ENCODE measurements around the gene BCL2L2.

The BCL2L2 gene

DNA sequence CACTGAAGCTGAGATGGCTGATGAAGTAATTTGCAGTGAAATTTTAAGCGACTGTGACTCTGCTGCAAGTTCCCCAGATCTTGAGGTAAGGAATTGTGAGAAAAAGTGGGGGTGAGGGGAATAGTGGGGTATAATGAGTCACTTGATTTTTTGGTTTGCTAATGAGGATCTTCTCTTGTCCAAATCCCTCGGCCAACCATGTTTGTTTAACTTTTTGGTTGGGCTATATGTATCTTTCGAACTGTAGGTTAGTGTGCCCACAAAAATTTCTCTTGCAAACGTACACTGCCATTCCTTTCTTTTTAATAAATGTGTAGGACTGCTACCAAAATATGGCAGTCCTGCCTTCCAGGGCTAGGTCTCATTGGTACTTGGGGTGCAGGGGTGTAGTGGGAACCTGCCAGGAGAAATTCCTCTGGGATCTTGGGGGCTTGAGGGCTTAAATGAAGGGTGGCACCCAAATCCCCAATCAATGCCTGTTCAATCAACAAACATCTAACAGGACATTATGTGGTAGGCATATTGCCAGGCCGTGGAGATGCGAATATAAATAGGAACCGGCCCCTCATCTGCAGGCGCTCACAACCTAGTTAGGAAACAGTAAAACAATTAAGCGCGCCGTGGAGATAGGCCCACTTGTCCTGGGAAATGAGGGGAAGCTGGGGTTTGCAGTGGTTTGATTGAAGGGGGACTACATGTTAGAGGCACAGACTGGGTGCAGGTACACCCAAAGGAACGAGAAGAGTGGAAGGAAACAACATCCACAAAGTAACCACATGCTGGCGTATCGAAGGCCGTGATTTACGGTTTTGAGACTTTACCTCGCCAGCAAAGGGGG lies 13.3 kb downstream of the BCL2L2 start:
- TF ChIP-seq, protein P1, sequence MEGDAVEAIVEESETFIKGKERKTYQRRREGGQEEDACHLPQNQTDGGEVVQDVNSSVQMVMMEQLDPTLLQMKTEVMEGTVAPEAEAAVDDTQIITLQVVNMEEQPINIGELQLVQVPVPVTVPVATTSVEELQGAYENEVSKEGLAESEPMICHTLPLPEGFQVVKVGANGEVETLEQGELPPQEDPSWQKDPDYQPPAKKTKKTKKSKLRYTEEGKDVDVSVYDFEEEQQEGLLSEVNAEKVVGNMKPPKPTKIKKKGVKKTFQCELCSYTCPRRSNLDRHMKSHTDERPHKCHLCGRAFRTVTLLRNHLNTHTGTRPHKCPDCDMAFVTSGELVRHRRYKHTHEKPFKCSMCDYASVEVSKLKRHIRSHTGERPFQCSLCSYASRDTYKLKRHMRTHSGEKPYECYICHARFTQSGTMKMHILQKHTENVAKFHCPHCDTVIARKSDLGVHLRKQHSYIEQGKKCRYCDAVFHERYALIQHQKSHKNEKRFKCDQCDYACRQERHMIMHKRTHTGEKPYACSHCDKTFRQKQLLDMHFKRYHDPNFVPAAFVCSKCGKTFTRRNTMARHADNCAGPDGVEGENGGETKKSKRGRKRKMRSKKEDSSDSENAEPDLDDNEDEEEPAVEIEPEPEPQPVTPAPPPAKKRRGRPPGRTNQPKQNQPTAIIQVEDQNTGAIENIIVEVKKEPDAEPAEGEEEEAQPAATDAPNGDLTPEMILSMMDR (IDR thresholded peaks at IDR 0.05; ENCODE audit: low read depth, low read length): no peak
- TF ChIP-seq, protein P2, sequence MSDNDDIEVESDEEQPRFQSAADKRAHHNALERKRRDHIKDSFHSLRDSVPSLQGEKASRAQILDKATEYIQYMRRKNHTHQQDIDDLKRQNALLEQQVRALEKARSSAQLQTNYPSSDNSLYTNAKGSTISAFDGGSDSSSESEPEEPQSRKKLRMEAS (IDR thresholded peaks at IDR 0.05; ENCODE audit: low read depth, low read length): no peak
- TF ChIP-seq POLR2A (IDR thresholded peaks at IDR 0.05; ENCODE audit: extremely low read depth, insufficient read length): no peak
- no peak for TF ChIP-seq MYC (IDR thresholded peaks at IDR 0.05; ENCODE audit: low read depth, low read length)
- peak overlapping the region; percentile 71 for H3K4me3 ChIP-seq (ENCODE audit: low read depth, low read length)
- no peak for DNase-seq (ENCODE audit: low read depth)

DNA sequence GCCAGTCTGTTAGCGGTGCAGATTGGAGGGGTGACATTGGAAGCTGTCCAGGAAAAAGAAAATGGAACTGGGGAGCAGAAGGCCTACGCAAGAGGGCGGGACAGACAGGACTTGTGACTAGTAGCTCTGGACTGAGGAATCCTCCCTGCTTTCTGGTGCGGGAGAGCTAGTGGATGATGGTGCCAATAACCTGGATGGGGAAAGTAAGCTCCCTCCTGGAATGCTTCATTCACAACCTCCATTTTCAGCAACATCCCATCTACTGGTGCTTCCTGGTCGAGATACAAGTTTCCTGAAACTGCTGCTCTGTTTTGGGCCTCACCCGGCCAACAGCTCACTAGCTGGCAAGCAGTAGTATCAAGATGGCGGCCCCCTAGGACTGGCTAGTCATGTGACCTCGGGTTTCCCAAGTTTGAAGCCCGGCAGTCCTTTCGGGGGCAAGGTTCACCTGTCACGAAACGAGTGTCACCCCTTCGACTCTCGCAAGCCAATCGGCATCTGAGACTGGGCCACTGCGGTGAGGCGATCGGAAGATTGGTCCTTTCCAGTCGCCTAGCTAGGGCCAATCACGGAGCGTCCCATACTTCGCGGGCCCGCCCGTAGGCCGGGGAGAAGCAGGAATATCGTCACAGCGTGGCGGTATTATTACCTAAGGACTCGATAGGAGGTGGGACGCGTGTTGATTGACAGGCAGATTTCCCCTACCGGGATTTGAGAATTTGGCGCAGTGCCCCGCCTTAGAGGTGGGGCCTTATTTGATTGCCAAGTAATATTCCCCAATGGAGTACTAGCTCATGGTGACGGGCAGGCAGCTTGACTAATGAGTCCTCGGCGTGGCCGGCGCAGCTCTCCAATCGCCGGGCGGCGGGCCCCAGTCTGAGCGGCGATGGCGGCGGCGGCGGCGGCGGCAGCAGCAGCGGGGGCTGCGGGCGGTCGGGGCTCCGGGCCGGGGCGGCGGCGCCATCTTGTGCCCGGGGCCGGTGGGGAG lies 14.2 kb downstream of the BCL2L2 start, which contains the start of gene PABPN1:
TSS of gene PABPN1 (plus strand) at position 874 of the 988 bp plus-strand sequence. CDS start at position 887, 13 bp downstream.
- DNase-seq (ENCODE audit: low read depth): peak; percentile 99
- H3K4me3 ChIP-seq (ENCODE audit: low read depth, low read length): peak within 1 kb of the TSS; percentile 99
- TF ChIP-seq, protein P1 (IDR thresholded peaks at IDR 0.05; ENCODE audit: low read depth, low read length): no peak
- TF ChIP-seq, protein P2 (IDR thresholded peaks at IDR 0.05; ENCODE audit: low read depth, low read length): peak; percentile 77
- TF ChIP-seq MYC (IDR thresholded peaks at IDR 0.05; ENCODE audit: low read depth, low read length) (peak; percentile 21; the same call in 1 of the 2 replicates), POLR2A (IDR thresholded peaks at IDR 0.05; ENCODE audit: extremely low read depth, insufficient read length) (peak; percentile 59)

DNA sequence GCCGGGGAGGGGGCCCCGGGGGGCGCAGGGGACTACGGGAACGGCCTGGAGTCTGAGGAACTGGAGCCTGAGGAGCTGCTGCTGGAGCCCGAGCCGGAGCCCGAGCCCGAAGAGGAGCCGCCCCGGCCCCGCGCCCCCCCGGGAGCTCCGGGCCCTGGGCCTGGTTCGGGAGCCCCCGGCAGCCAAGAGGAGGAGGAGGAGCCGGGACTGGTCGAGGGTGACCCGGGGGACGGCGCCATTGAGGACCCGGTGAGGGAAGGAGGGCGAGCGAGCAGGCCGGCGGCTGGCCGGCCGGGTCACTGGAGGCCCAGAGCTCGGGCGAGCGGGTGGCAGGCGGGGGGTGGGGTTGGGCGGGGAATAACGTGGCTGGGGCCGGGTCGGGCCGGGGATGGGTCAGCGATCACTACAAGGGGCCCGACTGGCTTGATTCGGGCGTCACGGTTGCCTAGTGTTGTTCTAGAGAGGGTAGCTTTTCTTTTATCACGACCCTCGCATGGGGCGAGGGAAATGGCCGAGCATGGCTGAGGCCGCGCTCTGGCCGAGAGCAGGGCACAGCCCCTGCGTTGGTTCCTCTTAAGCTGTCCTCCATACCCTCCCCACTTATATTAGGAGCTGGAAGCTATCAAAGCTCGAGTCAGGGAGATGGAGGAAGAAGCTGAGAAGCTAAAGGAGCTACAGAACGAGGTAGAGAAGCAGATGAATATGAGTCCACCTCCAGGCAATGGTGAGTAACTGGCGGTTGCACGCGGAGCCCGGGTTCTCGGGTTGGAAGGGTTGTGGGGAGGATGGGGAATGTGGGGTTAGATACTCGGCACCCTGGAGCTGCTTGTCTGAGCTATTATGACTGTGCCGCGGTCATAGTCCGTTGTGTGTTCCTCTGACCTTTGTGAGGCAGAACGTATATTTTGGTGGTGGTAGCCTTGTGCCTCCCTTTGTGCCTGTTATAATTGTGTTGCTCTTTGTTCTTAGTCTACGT lies 15.2 kb downstream of the BCL2L2 start:
- peak; percentile 18 for TF ChIP-seq MYC (IDR thresholded peaks at IDR 0.05; ENCODE audit: low read depth, low read length)
- TF ChIP-seq, protein P2 (IDR thresholded peaks at IDR 0.05; ENCODE audit: low read depth, low read length): no peak
- no peak for TF ChIP-seq POLR2A (IDR thresholded peaks at IDR 0.05; ENCODE audit: extremely low read depth, insufficient read length)
- TF ChIP-seq, protein P1 (IDR thresholded peaks at IDR 0.05; ENCODE audit: low read depth, low read length): no peak
- peak overlapping the region; percentile 99 for H3K4me3 ChIP-seq (ENCODE audit: low read depth, low read length)
- DNase-seq (ENCODE audit: low read depth): peak; percentile 60

DNA sequence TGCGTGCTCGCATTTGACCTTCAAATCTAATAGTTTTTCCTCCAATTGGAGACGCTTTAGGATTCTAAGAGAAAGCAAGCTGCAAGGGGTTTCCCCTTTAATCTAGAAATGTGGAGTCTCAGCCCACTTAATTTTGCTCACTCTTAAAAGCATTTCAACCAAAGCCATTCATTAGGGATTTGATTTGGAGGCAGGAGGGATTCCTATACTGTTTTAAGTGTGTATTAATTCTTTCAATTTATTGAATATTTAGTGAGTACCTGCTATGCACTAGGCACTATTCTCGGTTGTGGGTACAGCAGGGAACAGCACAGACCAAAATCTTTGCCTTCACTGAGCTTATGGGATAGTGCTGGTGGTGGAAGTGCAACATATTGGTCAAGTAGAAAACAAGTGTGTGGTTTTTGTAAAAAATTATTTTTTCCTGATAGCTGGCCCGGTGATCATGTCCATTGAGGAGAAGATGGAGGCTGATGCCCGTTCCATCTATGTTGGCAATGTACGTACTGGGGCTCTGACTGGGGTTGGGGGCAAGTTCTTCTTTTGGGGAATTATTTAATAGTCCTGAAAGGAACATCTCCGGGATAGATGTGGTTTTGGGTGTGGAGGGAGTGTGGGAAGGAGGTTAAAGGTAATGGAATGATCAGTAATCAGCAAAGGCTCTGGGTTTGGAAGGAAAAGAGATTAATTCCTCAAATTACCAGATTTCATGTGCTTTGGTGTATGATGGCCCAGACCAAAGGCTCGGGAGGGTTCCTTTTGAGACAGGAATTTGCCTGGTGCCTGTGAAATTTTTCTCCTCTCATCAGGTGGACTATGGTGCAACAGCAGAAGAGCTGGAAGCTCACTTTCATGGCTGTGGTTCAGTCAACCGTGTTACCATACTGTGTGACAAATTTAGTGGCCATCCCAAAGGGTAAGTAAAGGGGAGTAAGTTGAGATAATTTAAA lies 16.2 kb downstream of the BCL2L2 start:
- TF ChIP-seq MYC (IDR thresholded peaks at IDR 0.05; ENCODE audit: low read depth, low read length) (no peak), POLR2A (IDR thresholded peaks at IDR 0.05; ENCODE audit: extremely low read depth, insufficient read length) (no peak)
- TF ChIP-seq, protein P1 (IDR thresholded peaks at IDR 0.05; ENCODE audit: low read depth, low read length): no peak
- TF ChIP-seq, protein P2 (IDR thresholded peaks at IDR 0.05; ENCODE audit: low read depth, low read length): no peak
- peak overlapping the region; percentile 99 for H3K4me3 ChIP-seq (ENCODE audit: low read depth, low read length)
- DNase-seq (ENCODE audit: low read depth): no peak

Measured in NB4 (cell line).